ENCODE data around the gene GPR17. TPM values are rescaled to one million over a fixed set of nuclear protein-coding genes. Genes with fewer than 3 reads are reported as not detected.

Gene GPR17
- polyA plus RNA-seq, 12 donors: 2.3 to 8.9 (median 3.4) TPM; not detected in 2

GRCh38 chr2:127685410-127686080, 39.6 kb downstream of the GPR17 start:
- no peak for DNase-seq

GRCh38 chr2:127688405-127688804, 42.5 kb downstream of the GPR17 start:
- DNase-seq: no peak

- no peak for DNase-seq
Observed at GRCh38 chr2:127690696-127691095, 44.7 kb downstream of the GPR17 start.

- DNase-seq: no peak
Observed at GRCh38 chr2:127694986-127695385, 49.0 kb downstream of the GPR17 start.

- no peak for DNase-seq
Observed at GRCh38 chr2:127695491-127696472, 49.8 kb downstream of the GPR17 start.

- DNase-seq: no peak
Observed at GRCh38 chr2:127697482-127698180, 51.7 kb downstream of the GPR17 start.

- no peak for DNase-seq
Observed at GRCh38 chr2:127698553-127699355, 52.8 kb downstream of the GPR17 start.

GRCh38 chr2:127700527-127701192, 54.7 kb downstream of the GPR17 start:
- no peak for DNase-seq

GRCh38 chr2:127701193-127701650, 55.3 kb downstream of the GPR17 start, which contains the start of gene SFT2D3:
TSS of gene SFT2D3 (plus strand) at chr2:127701497. CDS start at chr2:127701529, 32 bp downstream.
- DNase-seq: peak; percentile 93

GRCh38 chr2:127701651-127702394, 55.9 kb downstream of the GPR17 start:
- peak; percentile 71 for DNase-seq

Other genes with a start within 250 kb of the GPR17 start
- 10 to 100 TPM in 1 of 12 donors, 1 to 10 TPM in 1, under 1 TPM in 7, not detected in 3; 0.13 to 13.5 (median 0.35) TPM for gene PROC, start 227.7 kb upstream of the GPR17 start, polyA plus RNA-seq (ENCODE audit: insufficient read length in 12 of 12)
- 10 to 100 TPM in 11 of 12 donors, not detected in 1; 30.4 to 61.8 (median 51.0) TPM for gene IWS1, start 119.7 kb upstream of the GPR17 start, polyA plus RNA-seq (ENCODE audit: insufficient read length in 12 of 12)
- 10 to 100 TPM in 1 of 12 donors, 1 to 10 TPM in 4, under 1 TPM in 6, not detected in 1; 0.54 to 24.5 (median 0.97) TPM for gene MYO7B, start 110.5 kb upstream of the GPR17 start, polyA plus RNA-seq (ENCODE audit: insufficient read length in 12 of 12)
- 10 to 100 TPM in 11 of 12 donors, not detected in 1; 21.5 to 57.1 (median 33.8) TPM for gene LIMS2, start 29.4 kb downstream of the GPR17 start, polyA plus RNA-seq (ENCODE audit: insufficient read length in 12 of 12)
- gene SFT2D3, start 55.3 kb downstream of the GPR17 start, polyA plus RNA-seq (ENCODE audit: insufficient read length in 12 of 12): not detected
- 10 to 100 TPM in 11 of 12 donors, not detected in 1; 26.5 to 41.6 (median 36.3) TPM for gene WDR33, start 165.0 kb downstream of the GPR17 start, polyA plus RNA-seq (ENCODE audit: insufficient read length in 12 of 12)
- 10 to 100 TPM in 11 of 12 donors, not detected in 1; 28.4 to 53.6 (median 47.0) TPM for gene POLR2D, start 212.0 kb downstream of the GPR17 start, polyA plus RNA-seq (ENCODE audit: insufficient read length in 12 of 12)
- gene AMMECR1L, start 239.8 kb downstream of the GPR17 start, polyA plus RNA-seq (ENCODE audit: insufficient read length in 12 of 12): 10 to 100 TPM in 10 of 12 donors, 1 to 10 TPM in 1, not detected in 1; 8.7 to 18.8 (median 16.7) TPM